Glutamatergic neuron (in vitro differentiated cells): Measurements from ENCODE around the gene BMPR2. TPM values are rescaled to one million over a fixed set of nuclear protein-coding genes. Genes with fewer than 3 reads are reported as not detected.

Source experiments
- DNase-seq: peaks from one replicate; pipeline ENCODE4 v3.0.0; 2022
- H3K27ac Mint-ChIP-seq: one replicate; pipeline ENCODE4 v1.8.0; 2020; ENCODE audit warnings: mild to moderate bottlenecking, mixed read lengths, inconsistent platforms; ENCODE audit not compliant: unreplicated experiment
- H3K27me3 Mint-ChIP-seq: one replicate; pipeline ENCODE4 v1.8.0; 2020; ENCODE audit warnings: mild to moderate bottlenecking, moderate library complexity, mixed read lengths, inconsistent platforms; ENCODE audit not compliant: unreplicated experiment
- H3K36me3 Mint-ChIP-seq: one replicate; pipeline ENCODE4 v1.8.0; 2020; ENCODE audit warnings: mild to moderate bottlenecking, mixed read lengths, inconsistent platforms; ENCODE audit not compliant: unreplicated experiment
- H3K4me1 Mint-ChIP-seq: one replicate; pipeline ENCODE4 v1.8.0; 2020; ENCODE audit warnings: mild to moderate bottlenecking, low read depth, mixed read lengths, inconsistent platforms; ENCODE audit not compliant: unreplicated experiment
- H3K4me3 Mint-ChIP-seq: one replicate; pipeline ENCODE4 v1.8.0; 2020; ENCODE audit warnings: mild to moderate bottlenecking, mixed read lengths, inconsistent platforms; ENCODE audit not compliant: unreplicated experiment
- H3K9me3 Mint-ChIP-seq: one replicate; pipeline ENCODE4 v1.8.0; 2020; ENCODE audit warnings: mild to moderate bottlenecking, moderate library complexity, mixed read lengths, inconsistent platforms; ENCODE audit not compliant: unreplicated experiment
- CTCF ChIP-seq: fragments of 200-600 bp; sonication (generic); IDR thresholded peaks from one replicate; pipeline ENCODE4 v1.5.0; 2021; ENCODE audit not compliant: partially characterized antibody, unreplicated experiment
- total RNA-seq: library from RNA; stranded (reverse); fragmentation: NEBNext Ultra II Directional; extraction: Animal tissue kit (Norgen Biotek cat#: 25700); gene quantifications from one replicate; pipeline ENCODE4 v1.2.1, GENCODE V29; 2021; ENCODE audit not compliant: unreplicated experiment

BMPR2 gene
- total RNA-seq, 1 donor from 2014 or later = 95.0 TPM

GRCh38 chr2:202418027-202418426, 41.9 kb downstream of the BMPR2 start:
- H3K4me1 Mint-ChIP-seq = peaks cover 9% of the 10 kb centered on the region
- no peaks in the 10 kb centered on the region for H3K36me3 Mint-ChIP-seq

GRCh38 chr2:202418511-202418910, 42.4 kb downstream of the BMPR2 start:
- Mint-ChIP-seq H3K36me3 (no peaks in the 10 kb centered on the region), H3K9me3 (no peaks in the 10 kb centered on the region), H3K27me3 (no peaks in the 10 kb centered on the region), H3K27ac (peak overlapping the region; percentile 11), H3K4me3 (no peak overlapping the region), H3K4me1 (peaks cover 9% of the 10 kb centered on the region)
- TF ChIP-seq CTCF = no peak
- DNase-seq = no peak

More at GRCh38 chr2:202418027-202418426, 41.9 kb downstream of the BMPR2 start:
- Mint-ChIP-seq H3K4me3 (no peak overlapping the region), H3K9me3 (no peaks in the 10 kb centered on the region), H3K27me3 (no peaks in the 10 kb centered on the region), H3K27ac (no peak overlapping the region)
- TF ChIP-seq CTCF = no peak
- no peak for DNase-seq

GRCh38 chr2:202423139-202423538, 47.0 kb downstream of the BMPR2 start:
- TF ChIP-seq CTCF = no peak
- Mint-ChIP-seq H3K4me1 (peaks cover 11% of the 10 kb centered on the region), H3K27me3 (no peaks in the 10 kb centered on the region), H3K36me3 (no peaks in the 10 kb centered on the region), H3K4me3 (no peak overlapping the region), H3K9me3 (peaks cover 4% of the 10 kb centered on the region), H3K27ac (no peak overlapping the region)
- DNase-seq = no peak

- Mint-ChIP-seq H3K27ac (no peak overlapping the region), H3K9me3 (peaks cover 5% of the 10 kb centered on the region), H3K27me3 (no peaks in the 10 kb centered on the region), H3K4me3 (no peak overlapping the region), H3K36me3 (no peaks in the 10 kb centered on the region), H3K4me1 (peaks cover 7% of the 10 kb centered on the region)
- DNase-seq = no peak
- TF ChIP-seq CTCF = no peak
Observed at GRCh38 chr2:202425036-202425435, 48.9 kb downstream of the BMPR2 start.

GRCh38 chr2:202426751-202427150, 50.6 kb downstream of the BMPR2 start:
- H3K36me3 Mint-ChIP-seq = no peaks in the 10 kb centered on the region
- H3K27me3 Mint-ChIP-seq = no peaks in the 10 kb centered on the region
- no peak for TF ChIP-seq CTCF
- H3K27ac Mint-ChIP-seq = no peak overlapping the region
- H3K9me3 Mint-ChIP-seq = peaks cover 5% of the 10 kb centered on the region
- no peak for DNase-seq
- peaks cover 8% of the 10 kb centered on the region for H3K4me1 Mint-ChIP-seq
- H3K4me3 Mint-ChIP-seq = no peak overlapping the region
